GM20431 (cell line): ENCODE results near the gene CYP1A1.

Source experiments
- in situ Hi-C: fragments of 300-500 bp; cut with MseI, MboI; formaldehyde crosslinking; loops from one replicate; pipeline ENCODE4 v1.15.0; 2020; ENCODE audit warnings: low sequenced_read_pairs; ENCODE audit not compliant: unreplicated experiment

The CYP1A1 gene

GRCh38 chr15:74709011-74709410, 16.3 kb downstream of the CYP1A1 start:
- in situ Hi-C loops = no loop called here

- in situ Hi-C loops = no loop called here
These were observed 28.5 kb downstream of the CYP1A1 start for GRCh38 chr15:74696808-74697207.

GRCh38 chr15:74696398-74696729, 29.0 kb downstream of the CYP1A1 start:
- in situ Hi-C loops = no loop called here

- in situ Hi-C loops = no loop called here
These were observed 29.5 kb downstream of the CYP1A1 start, which contains the start of gene EDC3 for GRCh38 chr15:74695597-74696397. Gene EDC3 (minus strand): TSS chr15:74696024. CDS start chr15:74675124, 20,900 bp downstream.

- in situ Hi-C loops = no loop called here
These were observed 33.0 kb downstream of the CYP1A1 start for GRCh38 chr15:74692327-74692726.

GRCh38 chr15:74683758-74684157, 41.6 kb downstream of the CYP1A1 start:
- in situ Hi-C loops = no loop called here

- in situ Hi-C loops = no loop called here
These were observed 42.4 kb downstream of the CYP1A1 start for GRCh38 chr15:74682954-74683353.

- in situ Hi-C loops = no loop called here
These were observed 44.9 kb downstream of the CYP1A1 start for GRCh38 chr15:74680456-74680855.

GRCh38 chr15:74676801-74677200, 48.5 kb downstream of the CYP1A1 start:
- in situ Hi-C loops = no loop called here

GRCh38 chr15:74674161-74674560, 51.2 kb downstream of the CYP1A1 start:
- in situ Hi-C loops = no loop called here

- in situ Hi-C loops = no loop called here
These were observed 55.7 kb downstream of the CYP1A1 start for GRCh38 chr15:74669627-74670026.
